MV-4-11 (cell line): Measurements from ENCODE around the gene ZNF497.
"Not testable (repeated sequence)": the region's sequence is repeated elsewhere in the genome, so short reads cannot be mapped to it uniquely, and the experiment has no call there.

ENCODE experiments used
- DNase-seq: peaks from one replicate; lab custom pipeline; 2025; lab: John Stamatoyannopoulos, UW

ZNF497 gene

GRCh38 chr19:58348080-58348479, 14.5 kb downstream of the ZNF497 start:
- DNase-seq: not testable (repeated sequence)

DNA sequence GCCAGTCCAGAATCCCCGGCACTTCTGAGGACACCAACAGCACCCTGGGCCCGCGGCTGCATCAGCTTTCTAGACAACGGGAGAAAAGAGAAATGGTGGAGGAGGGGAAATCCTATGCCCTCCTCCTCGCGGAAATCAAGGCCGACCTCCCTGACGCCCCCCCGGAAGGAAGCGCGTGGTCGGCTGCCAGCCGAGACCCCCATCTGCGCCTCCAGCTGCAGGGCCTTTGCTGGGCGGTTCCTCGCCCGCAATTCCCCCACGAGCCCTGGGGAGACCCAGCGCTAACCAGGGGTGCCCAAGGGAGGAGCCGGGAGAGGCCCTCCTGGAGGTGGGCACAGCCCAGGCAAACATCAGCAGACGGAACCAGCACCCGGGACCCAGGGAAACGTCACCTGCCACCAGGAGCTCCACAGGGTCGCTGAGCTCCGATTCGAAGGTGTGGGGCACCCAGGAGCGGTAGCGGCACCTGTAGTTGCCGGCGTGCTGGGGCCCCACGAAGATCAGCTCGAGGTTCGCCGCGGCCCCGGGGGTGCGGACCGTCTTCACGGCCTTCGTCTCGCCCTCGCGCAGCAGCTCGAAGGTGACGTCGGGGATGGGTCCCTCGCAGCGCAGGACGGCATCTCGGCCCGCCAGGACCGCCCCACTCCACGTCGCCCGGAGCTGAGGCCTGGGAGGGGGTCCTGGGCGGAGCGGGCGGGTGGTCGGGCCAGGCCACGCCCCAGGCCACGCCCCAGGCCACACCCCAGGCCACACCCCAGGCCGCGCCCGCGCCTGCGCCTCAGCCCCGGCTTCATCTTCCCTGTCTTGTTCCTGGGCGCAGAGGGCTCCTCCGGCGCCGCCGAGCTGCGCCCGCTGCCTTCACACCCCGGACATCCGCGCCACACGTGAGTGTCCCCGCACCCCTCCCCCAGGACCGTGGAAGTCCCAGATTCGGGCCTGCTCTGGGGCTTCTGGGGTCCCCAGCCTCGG, 15.3 kb downstream of the ZNF497 start:
- DNase-seq: no peak

GRCh38 chr19:58345558-58345957, 17.0 kb downstream of the ZNF497 start:
- no peak for DNase-seq

DNA sequence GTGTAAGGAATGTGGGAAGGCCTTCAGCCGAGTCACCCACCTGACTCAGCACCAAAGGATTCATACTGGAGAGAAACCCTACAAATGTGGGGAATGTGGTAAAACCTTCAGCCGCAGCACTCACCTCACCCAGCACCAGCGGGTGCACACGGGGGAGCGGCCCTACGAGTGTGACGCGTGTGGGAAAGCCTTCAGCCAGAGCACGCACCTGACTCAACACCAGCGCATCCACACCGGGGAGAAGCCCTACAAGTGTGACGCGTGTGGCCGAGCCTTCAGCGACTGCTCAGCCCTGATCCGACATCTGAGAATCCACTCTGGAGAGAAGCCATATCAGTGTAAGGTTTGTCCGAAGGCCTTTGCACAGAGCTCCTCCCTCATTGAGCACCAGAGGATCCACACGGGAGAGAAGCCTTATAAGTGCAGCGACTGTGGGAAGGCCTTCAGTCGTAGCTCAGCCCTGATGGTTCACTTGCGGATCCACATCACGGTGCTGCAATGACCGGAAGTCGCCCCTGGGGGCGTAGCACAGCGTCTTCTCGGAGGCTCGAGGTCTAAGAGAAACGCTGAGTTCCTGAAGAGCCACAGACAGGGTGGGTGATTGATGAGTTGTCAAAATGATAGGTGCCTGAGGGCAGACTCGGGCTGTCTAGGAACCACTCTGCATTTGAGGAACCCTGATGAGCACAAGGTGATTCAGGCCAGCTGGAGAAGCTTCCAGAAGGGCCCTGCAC, 23.6 kb downstream of the ZNF497 start:
- no peak for DNase-seq

- no peak for DNase-seq
Measured at GRCh38 chr19:58338336-58338735, 24.2 kb downstream of the ZNF497 start.

DNA sequence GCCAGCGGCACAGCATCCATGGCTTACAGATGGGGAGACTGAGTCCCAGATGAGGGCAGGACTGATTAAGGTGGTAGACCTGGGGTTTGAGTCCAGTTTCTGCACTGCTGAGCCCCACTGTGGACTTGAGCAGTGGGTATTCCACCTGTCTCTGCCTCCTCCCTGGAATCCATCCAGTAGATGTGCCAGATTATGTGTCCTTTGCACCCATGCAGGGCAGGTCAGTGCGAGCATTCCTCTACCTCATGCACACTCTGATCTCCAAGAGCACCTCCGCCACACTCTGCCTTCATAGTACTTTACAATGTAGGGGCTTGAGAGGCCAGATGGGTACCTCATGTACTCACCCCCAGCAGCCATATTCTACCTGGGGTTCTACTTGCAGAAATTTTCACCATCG, 25.7 kb downstream of the ZNF497 start:
- no peak for DNase-seq

- DNase-seq: no peak
Measured at GRCh38 chr19:58336216-58336615, 26.3 kb downstream of the ZNF497 start.

GRCh38 chr19:58335630-58336029, 26.9 kb downstream of the ZNF497 start:
- no peak for DNase-seq

DNA sequence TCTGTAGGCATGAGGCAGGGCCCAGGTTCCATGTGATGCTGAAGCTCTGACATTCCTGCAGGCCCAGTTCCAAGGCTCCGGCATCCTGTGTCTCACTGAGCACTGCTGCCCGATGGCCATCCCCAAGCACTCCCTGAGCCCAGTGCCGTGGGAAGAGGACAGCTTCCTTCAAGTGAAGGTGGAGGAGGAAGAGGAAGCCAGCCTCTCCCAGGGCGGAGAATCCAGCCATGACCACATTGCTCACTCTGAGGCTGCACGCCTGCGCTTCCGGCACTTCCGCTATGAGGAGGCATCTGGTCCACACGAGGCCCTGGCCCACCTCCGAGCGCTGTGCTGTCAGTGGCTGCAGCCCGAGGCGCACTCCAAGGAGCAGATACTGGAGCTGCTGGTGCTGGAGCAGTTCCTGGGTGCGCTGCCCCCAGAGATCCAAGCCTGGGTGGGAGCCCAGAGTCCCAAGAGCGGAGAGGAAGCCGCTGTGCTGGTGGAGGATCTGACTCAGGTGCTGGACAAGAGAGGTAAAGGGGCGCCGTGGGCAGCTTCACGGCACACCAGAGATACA, 27.8 kb downstream of the ZNF497 start:
- DNase-seq: no peak

GRCh38 chr19:58332697-58333096, 29.9 kb downstream of the ZNF497 start:
- DNase-seq: no peak

- DNase-seq: no peak
Measured at GRCh38 chr19:58330458-58330857, 32.1 kb downstream of the ZNF497 start.

- peak; percentile 42 for DNase-seq
Measured at GRCh38 chr19:58328999-58329398, 33.6 kb downstream of the ZNF497 start.

DNA sequence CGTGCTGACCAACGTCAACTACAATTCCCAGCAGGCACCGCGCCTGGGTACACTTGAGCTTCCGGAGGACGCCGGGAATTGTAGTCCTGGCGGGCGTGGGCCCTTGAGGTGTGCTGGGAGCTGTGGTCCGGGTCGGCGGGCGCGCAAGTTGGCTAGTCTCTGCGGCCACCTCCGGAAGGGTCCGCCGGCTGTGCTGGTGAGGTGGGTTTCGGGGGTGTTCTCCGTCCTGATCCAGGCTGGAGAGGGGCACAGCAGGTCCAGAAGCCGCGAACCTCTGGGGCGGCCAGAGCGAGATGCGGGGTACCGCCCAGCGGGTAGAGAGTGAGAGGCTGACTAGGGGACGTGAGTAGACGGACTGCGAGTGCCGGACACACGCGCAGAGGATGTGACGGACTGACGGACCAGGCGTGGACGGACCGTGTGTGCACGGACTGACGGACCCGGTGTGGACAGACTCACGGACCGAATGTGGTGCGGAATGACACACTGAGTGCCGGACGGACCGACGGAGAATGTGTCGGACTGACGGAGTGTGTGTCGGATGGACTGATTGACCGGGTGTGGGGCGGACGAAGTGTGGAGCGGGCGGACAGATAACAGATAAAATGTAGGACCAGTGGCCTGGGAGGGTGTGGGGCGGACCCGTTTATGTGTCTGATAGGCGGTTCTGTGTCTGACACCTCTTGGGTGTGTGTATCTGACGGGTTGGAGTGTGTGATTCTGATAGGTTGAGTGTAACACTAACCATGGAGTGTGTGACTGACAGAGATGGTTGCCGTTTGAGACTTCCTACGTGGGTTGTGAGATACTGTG, 35.4 kb downstream of the ZNF497 start, which contains the start of gene ZSCAN22:
Gene ZSCAN22, plus strand, starts transcription at position 81 of the 813 bp plus-strand sequence. CDS start 7,809 bp downstream, outside the sequence.
- DNase-seq: peak; percentile 94

GRCh38 chr19:58326501-58326913, 36.0 kb downstream of the ZNF497 start:
- DNase-seq: no peak

GRCh38 chr19:58325311-58326022, 37.1 kb downstream of the ZNF497 start:
- DNase-seq: no peak

DNA sequence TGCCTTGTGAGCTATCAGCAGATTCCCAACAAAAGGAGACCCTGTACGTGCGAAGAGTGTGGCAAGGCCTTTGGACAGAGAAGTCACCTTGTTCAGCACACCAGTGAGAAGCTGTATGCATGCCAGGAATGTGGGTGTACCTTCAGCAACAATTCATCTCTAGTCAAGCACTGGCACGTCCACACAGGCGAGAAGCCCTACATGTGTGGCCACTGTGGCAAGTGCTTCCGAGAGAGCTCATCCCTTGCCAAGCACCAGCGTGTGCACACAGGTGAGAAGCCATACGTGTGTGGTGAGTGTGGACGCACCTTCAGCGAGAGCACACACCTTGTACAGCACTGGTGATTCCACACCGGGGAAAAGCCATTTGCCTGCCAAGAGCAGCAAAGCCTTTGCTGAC, 43.3 kb downstream of the ZNF497 start:
- no peak for DNase-seq

DNA sequence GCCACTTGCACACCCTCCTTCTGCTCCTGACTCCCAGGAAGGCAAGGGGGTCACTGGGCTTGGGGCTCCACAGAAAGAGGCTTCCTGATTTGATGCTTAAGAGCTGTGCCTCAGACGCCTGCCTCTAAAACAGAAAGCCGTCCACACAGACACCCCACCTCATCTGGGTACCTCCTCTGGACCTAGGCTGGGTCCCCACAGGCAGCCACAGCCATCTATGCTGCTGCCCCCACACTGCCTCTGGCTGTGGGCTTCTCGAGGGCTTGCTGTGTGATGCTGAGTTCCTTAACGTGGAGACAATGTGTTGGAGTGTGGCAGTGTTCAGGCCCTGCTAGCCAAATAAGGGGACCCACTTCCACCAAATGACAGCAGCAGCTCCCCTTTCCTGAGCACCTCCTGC, 44.3 kb downstream of the ZNF497 start:
- DNase-seq: no peak

DNA sequence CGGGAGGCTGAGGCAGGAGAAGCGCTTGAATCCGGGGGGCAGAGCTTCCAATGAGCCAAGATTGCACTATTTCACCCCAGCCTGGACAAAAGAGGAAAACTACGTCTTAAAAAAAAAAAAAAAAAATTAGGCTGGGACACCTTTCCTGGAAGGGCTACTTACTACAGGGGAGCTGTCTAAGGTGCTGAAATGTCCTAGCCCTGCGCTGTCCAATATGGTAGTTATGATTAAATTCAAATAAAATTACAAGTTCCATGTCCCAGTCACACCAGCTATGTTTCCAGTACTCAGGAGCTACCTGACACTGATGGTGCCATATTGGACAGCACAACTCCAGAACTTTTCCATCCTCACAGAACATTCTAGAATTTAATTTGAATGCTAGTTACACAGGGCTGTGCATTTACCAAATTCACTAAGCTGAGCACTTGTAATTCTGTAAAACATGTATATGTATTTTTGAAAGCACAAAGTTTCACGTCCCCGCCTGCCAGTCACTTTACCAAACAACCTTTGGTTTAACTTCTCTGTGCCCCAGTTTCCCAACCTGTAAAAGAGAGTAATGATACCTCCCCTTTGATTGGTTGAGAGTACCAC, 45.0 kb downstream of the ZNF497 start:
- DNase-seq: peak; percentile 34

DNA sequence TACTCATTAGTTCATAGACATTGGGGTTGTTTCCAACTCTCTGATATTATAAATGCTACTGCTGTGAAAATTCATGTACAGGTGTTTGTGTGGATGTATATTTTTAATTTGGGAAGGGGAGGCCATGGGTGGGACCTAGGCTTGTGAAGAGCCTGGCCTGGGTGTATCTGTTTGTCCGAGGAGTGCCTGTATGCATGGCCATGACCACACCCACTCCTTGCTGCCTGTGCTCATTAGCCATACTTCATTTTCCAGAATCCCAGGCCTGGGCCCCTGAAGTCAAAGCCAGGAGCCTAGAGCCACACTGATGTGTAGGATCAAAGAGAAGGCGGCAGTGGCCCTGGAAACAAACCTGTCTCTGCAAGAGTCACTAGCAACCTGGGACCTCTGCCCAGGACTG, 47.0 kb downstream of the ZNF497 start:
- DNase-seq: no peak

- DNase-seq: no peak
Measured at GRCh38 chr19:58311345-58311865, 51.1 kb downstream of the ZNF497 start.
